ENCODE results near the gene SPARCL1. TPM values are rescaled to one million over a fixed set of nuclear protein-coding genes. Genes with fewer than 3 reads are reported as not detected.

Gene SPARCL1
- total RNA-seq, 1 experiment from 2014 or later, result 0.85 TPM

DNA sequence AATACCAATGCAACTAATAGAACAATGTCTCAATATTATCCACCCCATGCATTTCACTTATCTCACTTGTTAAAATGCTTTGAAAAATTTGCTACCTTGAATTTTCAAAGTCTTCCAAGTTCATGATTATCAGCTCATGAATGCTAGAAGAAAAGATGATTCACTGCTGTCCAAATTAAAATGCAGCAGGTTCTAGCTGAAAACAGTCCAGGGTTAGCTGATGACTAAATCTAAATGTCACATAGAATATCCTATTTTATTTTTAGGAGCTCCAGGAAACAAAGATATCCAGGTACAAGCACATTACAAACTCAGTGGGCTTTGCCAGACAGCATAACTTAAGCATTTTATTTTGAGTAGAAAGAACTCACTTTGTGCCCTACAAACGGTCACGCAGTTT lies 38.0 kb upstream of the SPARCL1 start (continued):
- TF ChIP-seq, protein P1, sequence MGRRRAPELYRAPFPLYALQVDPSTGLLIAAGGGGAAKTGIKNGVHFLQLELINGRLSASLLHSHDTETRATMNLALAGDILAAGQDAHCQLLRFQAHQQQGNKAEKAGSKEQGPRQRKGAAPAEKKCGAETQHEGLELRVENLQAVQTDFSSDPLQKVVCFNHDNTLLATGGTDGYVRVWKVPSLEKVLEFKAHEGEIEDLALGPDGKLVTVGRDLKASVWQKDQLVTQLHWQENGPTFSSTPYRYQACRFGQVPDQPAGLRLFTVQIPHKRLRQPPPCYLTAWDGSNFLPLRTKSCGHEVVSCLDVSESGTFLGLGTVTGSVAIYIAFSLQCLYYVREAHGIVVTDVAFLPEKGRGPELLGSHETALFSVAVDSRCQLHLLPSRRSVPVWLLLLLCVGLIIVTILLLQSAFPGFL (CRISPR knock-in tag; IDR thresholded peaks at IDR 0.05; ENCODE audit: borderline replicate concordance), result no peak
- TF ChIP-seq GTF2I (CRISPR knock-in tag; conservative IDR thresholded peaks at IDR 0.05) (no peak), ETV6 (CRISPR knock-in tag; IDR thresholded peaks at IDR 0.05) (no peak), CREB1 (CRISPR knock-in tag; IDR thresholded peaks at IDR 0.05) (no peak), JUN (CRISPR knock-in tag; IDR thresholded peaks at IDR 0.05) (no peak), TCF7 (CRISPR knock-in tag; IDR thresholded peaks at IDR 0.05; ENCODE audit: low read depth) (no peak), ZNF396 (CRISPR knock-in tag; IDR thresholded peaks at IDR 0.05; ENCODE audit: borderline replicate concordance) (no peak), ZNF232 (CRISPR knock-in tag; IDR thresholded peaks at IDR 0.05) (no peak)
- TF ChIP-seq, protein P2, sequence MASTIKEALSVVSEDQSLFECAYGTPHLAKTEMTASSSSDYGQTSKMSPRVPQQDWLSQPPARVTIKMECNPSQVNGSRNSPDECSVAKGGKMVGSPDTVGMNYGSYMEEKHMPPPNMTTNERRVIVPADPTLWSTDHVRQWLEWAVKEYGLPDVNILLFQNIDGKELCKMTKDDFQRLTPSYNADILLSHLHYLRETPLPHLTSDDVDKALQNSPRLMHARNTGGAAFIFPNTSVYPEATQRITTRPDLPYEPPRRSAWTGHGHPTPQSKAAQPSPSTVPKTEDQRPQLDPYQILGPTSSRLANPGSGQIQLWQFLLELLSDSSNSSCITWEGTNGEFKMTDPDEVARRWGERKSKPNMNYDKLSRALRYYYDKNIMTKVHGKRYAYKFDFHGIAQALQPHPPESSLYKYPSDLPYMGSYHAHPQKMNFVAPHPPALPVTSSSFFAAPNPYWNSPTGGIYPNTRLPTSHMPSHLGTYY (CRISPR knock-in tag; IDR thresholded peaks at IDR 0.05), result no peak

DNA sequence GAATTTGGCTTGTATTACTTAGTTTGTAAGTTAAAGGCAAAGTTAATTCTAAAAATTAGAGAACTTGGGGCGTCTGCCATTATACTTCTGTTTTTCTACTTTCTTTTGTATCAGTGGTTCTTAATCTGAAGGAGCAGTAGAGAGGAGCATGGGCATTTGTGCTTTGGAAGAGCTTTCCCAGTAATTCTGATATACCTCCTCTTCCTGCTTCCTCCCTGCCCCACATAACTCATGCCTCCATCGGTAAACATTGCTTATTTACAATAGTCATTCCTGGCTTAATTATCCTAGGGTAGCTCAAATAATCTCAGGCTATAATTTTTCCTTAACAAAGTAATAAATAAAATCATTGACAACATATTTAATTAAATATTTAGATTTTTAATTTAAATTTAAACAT lies 37.1 kb upstream of the SPARCL1 start:
- Mint-ChIP-seq H3K4me1 (peaks cover 10% of the 10 kb centered on the region), H3K27me3 (ENCODE audit: low read depth) (no peaks in the 10 kb centered on the region), H3K27ac (no peak overlapping the region), H3K36me3 (no peaks in the 10 kb centered on the region), H3K4me3 (no peak overlapping the region), H3K9me3 (peaks cover 7% of the 10 kb centered on the region)
- TF ChIP-seq NFATC4 (CRISPR knock-in tag; IDR thresholded peaks at IDR 0.05), result no peak
- TF ChIP-seq MXD4 (CRISPR knock-in tag; IDR thresholded peaks at IDR 0.05; ENCODE audit: borderline replicate concordance), result no peak
- TF ChIP-seq, protein P3, sequence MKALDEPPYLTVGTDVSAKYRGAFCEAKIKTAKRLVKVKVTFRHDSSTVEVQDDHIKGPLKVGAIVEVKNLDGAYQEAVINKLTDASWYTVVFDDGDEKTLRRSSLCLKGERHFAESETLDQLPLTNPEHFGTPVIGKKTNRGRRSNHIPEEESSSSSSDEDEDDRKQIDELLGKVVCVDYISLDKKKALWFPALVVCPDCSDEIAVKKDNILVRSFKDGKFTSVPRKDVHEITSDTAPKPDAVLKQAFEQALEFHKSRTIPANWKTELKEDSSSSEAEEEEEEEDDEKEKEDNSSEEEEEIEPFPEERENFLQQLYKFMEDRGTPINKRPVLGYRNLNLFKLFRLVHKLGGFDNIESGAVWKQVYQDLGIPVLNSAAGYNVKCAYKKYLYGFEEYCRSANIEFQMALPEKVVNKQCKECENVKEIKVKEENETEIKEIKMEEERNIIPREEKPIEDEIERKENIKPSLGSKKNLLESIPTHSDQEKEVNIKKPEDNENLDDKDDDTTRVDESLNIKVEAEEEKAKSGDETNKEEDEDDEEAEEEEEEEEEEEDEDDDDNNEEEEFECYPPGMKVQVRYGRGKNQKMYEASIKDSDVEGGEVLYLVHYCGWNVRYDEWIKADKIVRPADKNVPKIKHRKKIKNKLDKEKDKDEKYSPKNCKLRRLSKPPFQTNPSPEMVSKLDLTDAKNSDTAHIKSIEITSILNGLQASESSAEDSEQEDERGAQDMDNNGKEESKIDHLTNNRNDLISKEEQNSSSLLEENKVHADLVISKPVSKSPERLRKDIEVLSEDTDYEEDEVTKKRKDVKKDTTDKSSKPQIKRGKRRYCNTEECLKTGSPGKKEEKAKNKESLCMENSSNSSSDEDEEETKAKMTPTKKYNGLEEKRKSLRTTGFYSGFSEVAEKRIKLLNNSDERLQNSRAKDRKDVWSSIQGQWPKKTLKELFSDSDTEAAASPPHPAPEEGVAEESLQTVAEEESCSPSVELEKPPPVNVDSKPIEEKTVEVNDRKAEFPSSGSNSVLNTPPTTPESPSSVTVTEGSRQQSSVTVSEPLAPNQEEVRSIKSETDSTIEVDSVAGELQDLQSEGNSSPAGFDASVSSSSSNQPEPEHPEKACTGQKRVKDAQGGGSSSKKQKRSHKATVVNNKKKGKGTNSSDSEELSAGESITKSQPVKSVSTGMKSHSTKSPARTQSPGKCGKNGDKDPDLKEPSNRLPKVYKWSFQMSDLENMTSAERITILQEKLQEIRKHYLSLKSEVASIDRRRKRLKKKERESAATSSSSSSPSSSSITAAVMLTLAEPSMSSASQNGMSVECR (CRISPR knock-in tag; IDR thresholded peaks at IDR 0.05; ENCODE audit: borderline replicate concordance), result no peak
- TF ChIP-seq, protein P4, sequence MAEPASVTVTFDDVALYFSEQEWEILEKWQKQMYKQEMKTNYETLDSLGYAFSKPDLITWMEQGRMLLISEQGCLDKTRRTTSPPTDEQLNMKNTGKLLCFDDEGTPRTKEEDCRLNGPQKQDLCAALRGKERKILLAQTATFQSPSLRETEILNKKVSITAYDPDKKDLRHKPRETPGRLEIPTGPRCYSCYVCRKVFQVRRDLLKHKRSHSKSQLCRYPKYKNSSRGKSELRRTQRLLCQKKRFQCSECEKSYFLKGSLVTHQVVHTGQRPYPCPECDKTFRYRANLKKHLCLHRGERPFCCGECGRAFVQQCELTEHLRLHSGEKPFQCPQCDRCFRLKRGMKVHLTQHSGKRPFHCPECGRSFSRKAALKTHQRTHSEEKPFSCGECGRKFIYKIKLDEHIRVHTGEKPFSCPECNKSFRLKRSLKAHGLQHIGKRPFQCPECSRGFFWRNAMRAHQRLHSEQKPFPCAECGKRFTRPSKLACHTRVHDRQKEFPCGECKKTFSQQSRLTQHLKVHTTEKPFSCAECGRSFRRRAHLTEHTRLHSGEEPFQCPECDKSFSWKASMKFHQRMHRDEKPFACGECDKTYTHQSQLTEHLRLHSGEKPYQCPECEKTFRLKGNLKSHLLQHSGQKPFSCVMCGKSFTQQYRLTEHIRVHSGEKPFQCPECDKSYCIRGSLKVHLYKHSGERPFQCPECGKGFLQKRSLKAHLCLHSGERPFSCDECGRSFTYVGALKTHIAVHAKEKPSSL (CRISPR knock-in tag; conservative IDR thresholded peaks at IDR 0.05), result no peak
- no peak for TF ChIP-seq EMX1 (CRISPR knock-in tag; IDR thresholded peaks at IDR 0.05)
- TF ChIP-seq ZNF317 (CRISPR knock-in tag; IDR thresholded peaks at IDR 0.05; ENCODE audit: borderline replicate concordance, low read depth), result no peak
- TF ChIP-seq, protein P5, sequence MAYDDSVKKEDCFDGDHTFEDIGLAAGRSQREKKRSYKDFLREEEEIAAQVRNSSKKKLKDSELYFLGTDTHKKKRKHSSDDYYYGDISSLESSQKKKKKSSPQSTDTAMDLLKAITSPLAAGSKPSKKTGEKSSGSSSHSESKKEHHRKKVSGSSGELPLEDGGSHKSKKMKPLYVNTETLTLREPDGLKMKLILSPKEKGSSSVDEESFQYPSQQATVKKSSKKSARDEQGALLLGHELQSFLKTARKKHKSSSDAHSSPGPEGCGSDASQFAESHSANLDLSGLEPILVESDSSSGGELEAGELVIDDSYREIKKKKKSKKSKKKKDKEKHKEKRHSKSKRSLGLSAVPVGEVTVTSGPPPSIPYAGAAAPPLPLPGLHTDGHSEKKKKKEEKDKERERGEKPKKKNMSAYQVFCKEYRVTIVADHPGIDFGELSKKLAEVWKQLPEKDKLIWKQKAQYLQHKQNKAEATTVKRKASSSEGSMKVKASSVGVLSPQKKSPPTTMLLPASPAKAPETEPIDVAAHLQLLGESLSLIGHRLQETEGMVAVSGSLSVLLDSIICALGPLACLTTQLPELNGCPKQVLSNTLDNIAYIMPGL (CRISPR knock-in tag; IDR thresholded peaks at IDR 0.05), result no peak
- TF ChIP-seq, protein P6, sequence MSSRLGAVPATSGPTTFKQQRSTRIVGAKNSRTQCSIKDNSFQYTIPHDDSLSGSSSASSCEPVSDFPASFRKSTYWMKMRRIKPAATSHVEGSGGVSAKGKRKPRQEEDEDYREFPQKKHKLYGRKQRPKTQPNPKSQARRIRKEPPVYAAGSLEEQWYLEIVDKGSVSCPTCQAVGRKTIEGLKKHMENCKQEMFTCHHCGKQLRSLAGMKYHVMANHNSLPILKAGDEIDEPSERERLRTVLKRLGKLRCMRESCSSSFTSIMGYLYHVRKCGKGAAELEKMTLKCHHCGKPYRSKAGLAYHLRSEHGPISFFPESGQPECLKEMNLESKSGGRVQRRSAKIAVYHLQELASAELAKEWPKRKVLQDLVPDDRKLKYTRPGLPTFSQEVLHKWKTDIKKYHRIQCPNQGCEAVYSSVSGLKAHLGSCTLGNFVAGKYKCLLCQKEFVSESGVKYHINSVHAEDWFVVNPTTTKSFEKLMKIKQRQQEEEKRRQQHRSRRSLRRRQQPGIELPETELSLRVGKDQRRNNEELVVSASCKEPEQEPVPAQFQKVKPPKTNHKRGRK (CRISPR knock-in tag; IDR thresholded peaks at IDR 0.05; ENCODE audit: borderline replicate concordance), result no peak
- ATAC-seq (no peak), DNase-seq (ENCODE audit: low spot score) (no peak)
- POLR2A ChIA-PET, result no interaction called here
- CTCF ChIA-PET, result interaction anchor here (0.9 kb wide), 1 partner anchor 287 kb away, joined by 3 read pairs; no protein-coding TSS in a partner anchor
